Amniotic epithelial cell (primary cell): ENCODE measurements around the gene SLC19A3.
"Not testable (repeated sequence)": the region's sequence is repeated elsewhere in the genome, so short reads cannot be mapped to it uniquely, and the experiment has no call there.

ENCODE experiments used
- DNase-seq: peaks from one replicate; pipeline ENCODE4 v3.0.0-alpha.2; 2010; ENCODE audit warnings: low read depth

SLC19A3 gene

GRCh38 chr2:227703280-227703732 lies 14.5 kb downstream of the SLC19A3 start:
- DNase-seq, result peak; percentile 56

DNA sequence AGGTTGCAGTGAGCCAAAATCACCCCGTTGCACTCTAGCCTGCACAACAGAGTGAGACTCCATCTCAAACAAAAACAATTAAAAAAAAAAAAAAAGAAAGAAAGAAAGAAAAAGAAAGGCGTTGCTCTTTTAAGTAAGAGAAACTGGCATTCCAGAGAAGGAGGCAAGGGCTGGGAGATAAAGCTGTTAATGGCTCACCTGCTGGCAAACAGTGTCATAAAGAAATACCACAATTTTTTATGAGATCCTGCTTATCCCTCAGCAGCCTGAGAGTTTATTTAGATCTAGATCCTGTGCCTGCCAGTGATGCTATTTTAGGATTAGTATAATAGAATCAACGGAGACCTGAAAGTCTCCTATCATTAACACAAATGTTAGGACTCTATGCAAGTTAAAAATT lies 16.3 kb downstream of the SLC19A3 start:
- no peak for DNase-seq

GRCh38 chr2:227696990-227697679 lies 20.7 kb downstream of the SLC19A3 start:
- no peak for DNase-seq

- no peak for DNase-seq
These were observed 30.6 kb downstream of the SLC19A3 start for GRCh38 chr2:227687189-227687588.

DNA sequence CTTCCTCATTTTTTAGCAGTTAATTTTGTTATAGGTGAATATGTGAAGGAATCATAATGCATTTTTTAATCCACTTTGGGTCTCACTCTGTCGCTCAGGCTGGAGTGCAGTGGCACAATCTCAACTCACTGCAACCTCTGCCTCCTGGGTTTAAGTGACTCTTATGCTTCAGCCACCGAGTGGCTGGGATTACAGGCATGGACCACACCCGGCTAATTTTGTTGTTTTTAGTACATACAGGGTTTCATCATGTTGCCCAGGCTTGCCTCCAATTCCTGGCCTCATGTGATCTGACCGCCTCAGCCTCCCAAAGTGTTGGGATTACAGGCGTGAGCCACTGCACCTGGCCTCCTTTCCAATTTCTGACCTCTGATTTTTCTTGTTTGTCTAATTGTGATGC lies 33.6 kb downstream of the SLC19A3 start:
- no peak for DNase-seq

- no peak for DNase-seq
These were observed 39.9 kb downstream of the SLC19A3 start for GRCh38 chr2:227677928-227678327.

- peak; percentile 53 for DNase-seq
These were observed 43.3 kb downstream of the SLC19A3 start for GRCh38 chr2:227674485-227674884.

DNA sequence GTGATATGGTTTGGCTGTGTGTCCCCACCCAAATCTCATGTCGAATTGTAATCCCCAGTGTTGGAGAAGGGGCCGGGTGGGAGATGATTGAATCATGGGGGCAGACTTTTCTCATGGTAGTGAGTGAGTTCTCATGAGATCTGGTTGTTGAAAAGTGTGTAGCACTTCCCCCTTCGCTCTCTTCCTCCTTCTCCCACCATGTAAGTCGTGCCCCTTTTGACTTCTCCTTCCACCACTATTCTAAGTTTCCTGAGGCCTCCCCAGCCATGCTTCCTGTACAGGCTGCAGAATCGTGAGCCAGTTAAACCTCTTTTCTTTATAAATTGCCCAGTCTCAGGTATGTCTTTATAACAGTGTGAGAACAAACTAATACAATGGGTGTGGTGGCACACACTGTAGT lies 44.2 kb downstream of the SLC19A3 start:
- not testable (repeated sequence) for DNase-seq

GRCh38 chr2:227671170-227671905 lies 46.5 kb downstream of the SLC19A3 start:
- peak; percentile 73 for DNase-seq

DNA sequence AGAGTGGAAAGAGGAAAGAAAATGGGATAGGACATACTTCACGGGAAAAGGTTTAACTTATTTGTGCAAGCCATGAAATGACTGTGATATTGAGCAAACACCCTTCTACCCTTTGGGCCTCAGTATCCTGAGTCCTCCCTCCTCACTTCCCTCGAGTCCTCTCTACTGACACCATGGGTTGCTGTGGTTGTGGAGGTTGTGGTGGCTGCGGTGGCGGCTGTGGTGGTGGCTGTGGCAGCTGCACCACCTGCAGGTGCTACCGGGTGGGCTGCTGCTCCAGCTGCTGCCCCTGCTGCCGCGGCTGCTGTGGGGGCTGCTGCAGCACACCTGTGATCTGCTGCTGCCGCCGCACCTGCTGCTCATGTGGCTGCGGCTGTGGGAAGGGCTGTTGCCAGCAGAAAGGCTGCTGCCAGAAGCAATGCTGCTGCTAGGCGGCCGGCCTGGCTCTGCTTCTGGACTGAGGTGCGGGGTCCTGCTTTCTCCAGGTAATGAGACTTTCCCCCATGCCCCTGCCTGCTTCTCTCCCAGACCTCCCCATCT lies 51.1 kb downstream of the SLC19A3 start, which contains the start of gene SCYGR5:
SCYGR5 (plus strand) TSS at position 174 of the 540 bp plus-strand sequence; CDS start at position 174, 0 bp downstream.
- not testable (repeated sequence) for DNase-seq

DNA sequence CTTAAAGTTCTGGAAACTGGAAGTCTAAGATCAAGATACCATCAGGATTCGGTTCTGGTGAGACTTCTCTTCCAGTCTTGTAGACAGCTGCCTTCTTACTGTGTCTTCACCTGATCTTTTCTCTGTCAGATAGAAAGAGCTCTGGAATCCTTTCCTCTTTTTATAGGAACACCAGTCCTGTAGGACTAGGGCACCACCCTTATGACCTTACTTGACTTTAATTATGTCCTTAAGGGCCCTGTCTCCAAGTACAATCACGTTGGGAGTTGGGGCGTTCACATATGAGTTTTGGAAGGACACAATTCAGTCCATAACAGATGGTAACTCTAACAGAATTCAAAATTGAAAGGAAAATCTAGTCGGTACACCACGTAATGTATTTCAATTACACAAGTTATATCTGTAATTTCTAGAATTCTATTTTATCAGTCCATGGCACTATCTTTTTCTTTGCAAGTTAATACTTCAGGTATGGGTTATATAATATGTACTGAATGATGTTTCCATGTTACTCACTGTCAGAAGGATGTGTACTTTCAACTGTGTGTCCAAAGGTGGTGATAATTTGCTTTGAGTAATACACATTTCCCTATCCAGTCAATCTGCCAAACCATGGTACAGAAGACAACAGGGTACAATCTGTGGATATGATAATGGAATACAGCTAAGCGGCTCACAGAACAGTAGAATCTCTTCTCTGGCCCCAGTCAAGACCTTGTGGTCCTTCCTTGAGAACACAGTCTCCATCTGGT lies 52.5 kb downstream of the SLC19A3 start:
- no peak for DNase-seq

DNA sequence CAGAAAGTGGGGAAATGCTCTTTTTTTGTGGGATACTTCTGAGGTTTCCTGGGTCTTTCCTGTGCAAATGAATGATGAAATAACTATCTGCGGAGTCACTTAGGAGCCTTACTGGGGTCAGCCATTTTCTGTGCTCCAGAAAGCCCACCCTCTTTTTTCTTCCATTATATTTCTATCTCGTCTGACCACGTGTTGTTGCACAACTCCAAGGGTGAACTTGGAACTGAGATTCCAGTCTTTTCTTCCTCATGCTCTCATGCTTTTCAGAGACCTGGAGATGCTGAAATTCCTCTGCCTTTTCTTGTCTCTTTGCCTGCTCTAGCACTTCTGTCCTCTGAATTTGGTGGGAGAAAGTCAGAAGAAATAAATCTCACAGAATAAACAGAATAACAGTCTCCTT lies 56.0 kb downstream of the SLC19A3 start:
- DNase-seq, result peak; percentile 34

GRCh38 chr2:227661025-227661649 lies 56.7 kb downstream of the SLC19A3 start:
- no peak for DNase-seq

- peak; percentile 71 for DNase-seq
These were observed 60.5 kb downstream of the SLC19A3 start for GRCh38 chr2:227657199-227657845.

- peak; percentile 89 for DNase-seq
These were observed 62.4 kb downstream of the SLC19A3 start for GRCh38 chr2:227655454-227655853.

DNA sequence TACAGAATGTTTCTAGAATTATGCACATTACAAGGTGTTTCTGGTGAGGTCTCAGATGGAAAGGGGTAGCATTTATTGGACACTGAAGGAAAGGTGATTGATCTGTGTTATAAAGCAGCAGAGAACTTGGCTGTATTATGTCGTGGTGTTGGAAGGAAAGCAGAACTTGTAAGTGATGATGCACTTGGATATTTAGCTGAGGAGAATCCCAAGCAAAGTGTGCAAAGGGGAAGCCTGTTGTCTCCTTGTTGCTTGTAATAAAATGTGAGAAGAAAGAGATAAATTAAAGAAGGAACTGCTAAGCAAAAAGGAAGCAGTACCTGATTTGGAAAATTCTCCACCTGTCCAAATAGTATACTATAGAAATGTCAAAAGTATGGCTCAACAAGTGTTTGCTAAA lies 63.4 kb downstream of the SLC19A3 start:
- DNase-seq, result no peak

GRCh38 chr2:227653419-227653818 lies 64.4 kb downstream of the SLC19A3 start:
- peak; percentile 69 for DNase-seq

DNA sequence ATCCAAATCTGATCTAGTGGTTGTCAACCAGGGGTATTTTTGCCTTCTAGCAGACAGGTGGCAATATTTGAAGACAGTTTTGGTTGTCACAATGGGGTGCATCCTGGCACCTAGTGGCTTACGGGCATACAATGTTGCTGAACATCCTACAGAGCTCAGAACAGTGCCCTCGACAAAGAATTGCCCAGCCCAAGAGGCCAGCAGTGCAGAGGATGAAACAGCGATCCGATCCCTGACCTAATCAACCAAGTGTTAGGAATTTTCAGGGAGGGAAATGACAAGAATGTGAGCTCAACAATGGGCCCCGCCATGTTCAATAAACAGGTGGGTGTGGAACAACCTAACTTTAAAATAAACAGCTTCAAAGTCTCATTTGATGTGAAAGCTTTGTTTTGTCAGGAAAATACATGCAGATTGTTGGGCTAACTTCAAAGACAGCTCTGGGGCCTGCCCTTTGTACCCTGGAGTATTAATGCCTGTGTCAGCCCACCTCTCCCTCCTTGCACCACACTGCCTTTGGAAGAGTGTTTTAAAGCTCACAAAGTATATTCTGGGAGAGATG lies 73.8 kb downstream of the SLC19A3 start:
- no peak for DNase-seq

DNA sequence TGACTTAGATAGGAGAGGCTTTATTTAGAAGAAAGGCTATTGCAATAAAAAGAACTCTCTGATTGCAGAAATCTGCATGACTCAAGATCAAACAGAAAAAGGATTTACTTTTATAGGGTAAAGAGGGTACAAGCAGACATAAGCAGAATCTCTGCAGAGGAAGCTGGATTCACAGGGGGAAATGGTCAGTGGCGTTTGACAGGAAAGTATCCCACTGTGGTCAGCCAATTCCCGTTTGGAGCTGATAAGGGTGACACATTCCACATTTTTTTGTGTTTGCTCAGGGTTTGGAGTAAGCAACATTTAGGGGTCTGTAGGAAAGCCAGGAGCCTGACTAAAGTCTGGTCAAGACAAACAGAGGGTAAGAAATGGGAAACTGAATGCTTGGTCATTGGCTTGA lies 75.2 kb downstream of the SLC19A3 start:
- peak; percentile 55 for DNase-seq

- DNase-seq, result no peak
These were observed 83.6 kb downstream of the SLC19A3 start for GRCh38 chr2:227634201-227634600.
